GM18867 (cell line): ENCODE data around the gene C20orf141.
"Not testable (repeated sequence)": the region's sequence is repeated elsewhere in the genome, so short reads cannot be mapped to it uniquely, and the experiment has no call there.

Source experiments
- ATAC-seq: cut with Tn5 transposase; IDR thresholded peaks from one replicate; pipeline ENCODE4 v1.9.1; 2021; ENCODE audit warnings: mild to moderate bottlenecking, moderate library complexity; ENCODE audit not compliant: unreplicated experiment

The C20orf141 gene

GRCh38 chr20:2814587-2815051, at the start of gene C20orf141:
C20orf141 (plus strand) TSS chr20:2814987; CDS start chr20:2815185, 198 bp downstream.
- ATAC-seq = no peak

GRCh38 chr20:2767768-2768631, 46.8 kb upstream of the C20orf141 start:
- ATAC-seq = no peak

- no peak for ATAC-seq
Measured at GRCh38 chr20:2768632-2769015, 46.2 kb upstream of the C20orf141 start.

GRCh38 chr20:2770091-2770490, 44.7 kb upstream of the C20orf141 start:
- ATAC-seq = not testable (repeated sequence)

GRCh38 chr20:2771631-2772080, 43.1 kb upstream of the C20orf141 start:
- no peak for ATAC-seq

GRCh38 chr20:2773812-2774211, 41.0 kb upstream of the C20orf141 start:
- ATAC-seq = no peak

GRCh38 chr20:2775139-2775538, 39.6 kb upstream of the C20orf141 start:
- ATAC-seq = no peak

- no peak for ATAC-seq
Measured at GRCh38 chr20:2778602-2779321, 36.0 kb upstream of the C20orf141 start.

GRCh38 chr20:2780948-2781347, 33.8 kb upstream of the C20orf141 start:
- no peak for ATAC-seq

GRCh38 chr20:2783908-2784566, 30.8 kb upstream of the C20orf141 start:
- no peak for ATAC-seq

- no peak for ATAC-seq
Measured at GRCh38 chr20:2793471-2793870, 21.3 kb upstream of the C20orf141 start.

GRCh38 chr20:2794202-2794748, 20.5 kb upstream of the C20orf141 start:
- ATAC-seq = no peak

GRCh38 chr20:2794866-2795447, 19.8 kb upstream of the C20orf141 start:
- no peak for ATAC-seq

GRCh38 chr20:2795451-2795850, 19.3 kb upstream of the C20orf141 start:
- no peak for ATAC-seq

- no peak for ATAC-seq
Measured at GRCh38 chr20:2796011-2796660, 18.7 kb upstream of the C20orf141 start.

- no peak for ATAC-seq
Measured at GRCh38 chr20:2797136-2797983, 17.4 kb upstream of the C20orf141 start.

GRCh38 chr20:2798095-2798805, 16.5 kb upstream of the C20orf141 start:
- no peak for ATAC-seq

- no peak for ATAC-seq
Measured at GRCh38 chr20:2798814-2799213, 16.0 kb upstream of the C20orf141 start.

- ATAC-seq = no peak
Measured at GRCh38 chr20:2799271-2799670, 15.5 kb upstream of the C20orf141 start.
